Astrocyte (in vitro differentiated cells and primary cell): ENCODE measurements around the gene DNLZ.

Experiments used
- EZH2 ChIP-seq: IDR thresholded peaks from 2 replicates; pipeline ENCODE4 v1.6.1; 2012; ENCODE audit warnings: mild to moderate bottlenecking, low read length, inconsistent platforms; ENCODE audit not compliant: insufficient read depth
- TF ChIP-seq, protein P1 (sequence below): IDR thresholded peaks from 2 replicates; pipeline ENCODE4 v1.5.1; 2011; ENCODE audit warnings: low read depth, mild to moderate bottlenecking, inconsistent platforms, low read length, moderate library complexity; ENCODE audit not compliant: insufficient read depth

DNA sequence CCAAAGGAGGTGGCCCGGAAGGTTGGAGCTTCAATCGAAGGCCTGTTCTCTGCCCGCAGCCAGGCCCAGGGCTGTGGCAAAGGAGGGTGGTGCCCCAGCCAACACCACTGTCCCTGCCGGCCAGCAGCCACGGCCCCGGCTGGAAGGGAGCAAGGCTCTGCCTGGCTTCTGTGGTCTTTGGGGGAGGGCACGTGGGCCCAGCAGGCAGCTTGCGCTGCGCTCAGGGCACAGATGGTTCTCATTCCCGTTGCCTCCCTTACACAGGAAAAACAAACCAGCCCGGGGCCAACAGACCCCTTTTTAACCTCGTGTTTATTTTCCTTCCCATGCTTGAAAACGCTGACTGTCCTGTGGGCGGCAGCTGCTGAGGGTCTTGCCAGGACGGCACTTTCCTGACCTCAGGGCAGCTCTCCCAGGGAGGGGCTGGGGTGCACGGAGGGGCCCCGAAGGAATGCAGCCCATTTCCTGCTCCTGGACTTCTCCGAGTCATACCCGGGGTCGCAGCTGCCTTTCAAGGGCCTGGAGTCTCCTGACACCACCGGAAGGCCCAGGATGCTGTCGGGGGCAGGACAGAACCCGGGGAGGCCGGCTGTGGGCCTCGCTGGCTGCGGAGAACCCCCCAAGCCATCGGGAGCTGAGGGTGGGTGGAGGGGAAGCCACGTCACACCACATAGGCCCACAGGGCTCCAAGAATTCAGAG lies 37.3 kb downstream of the DNLZ start:
- TF ChIP-seq, protein P1, sequence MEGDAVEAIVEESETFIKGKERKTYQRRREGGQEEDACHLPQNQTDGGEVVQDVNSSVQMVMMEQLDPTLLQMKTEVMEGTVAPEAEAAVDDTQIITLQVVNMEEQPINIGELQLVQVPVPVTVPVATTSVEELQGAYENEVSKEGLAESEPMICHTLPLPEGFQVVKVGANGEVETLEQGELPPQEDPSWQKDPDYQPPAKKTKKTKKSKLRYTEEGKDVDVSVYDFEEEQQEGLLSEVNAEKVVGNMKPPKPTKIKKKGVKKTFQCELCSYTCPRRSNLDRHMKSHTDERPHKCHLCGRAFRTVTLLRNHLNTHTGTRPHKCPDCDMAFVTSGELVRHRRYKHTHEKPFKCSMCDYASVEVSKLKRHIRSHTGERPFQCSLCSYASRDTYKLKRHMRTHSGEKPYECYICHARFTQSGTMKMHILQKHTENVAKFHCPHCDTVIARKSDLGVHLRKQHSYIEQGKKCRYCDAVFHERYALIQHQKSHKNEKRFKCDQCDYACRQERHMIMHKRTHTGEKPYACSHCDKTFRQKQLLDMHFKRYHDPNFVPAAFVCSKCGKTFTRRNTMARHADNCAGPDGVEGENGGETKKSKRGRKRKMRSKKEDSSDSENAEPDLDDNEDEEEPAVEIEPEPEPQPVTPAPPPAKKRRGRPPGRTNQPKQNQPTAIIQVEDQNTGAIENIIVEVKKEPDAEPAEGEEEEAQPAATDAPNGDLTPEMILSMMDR: no peak
- TF ChIP-seq EZH2: no peak
